SIG-M5 treated with dmso at 0.1 percent for 504 hours (cell line): Measurements from ENCODE around the gene SFXN2.
"Not testable (repeated sequence)": the region's sequence is repeated elsewhere in the genome, so short reads cannot be mapped to it uniquely, and the experiment has no call there.

ENCODE experiments used
- DNase-seq: peaks from one replicate; lab custom pipeline; 2025; ENCODE audit not compliant: unreplicated experiment; lab: John Stamatoyannopoulos, UW

Gene SFXN2

GRCh38 chr10:102718220-102718619 is 3.8 kb downstream of the SFXN2 start:
- DNase-seq: no peak

- DNase-seq: no peak
Measured at GRCh38 chr10:102720337-102720736, 5.9 kb downstream of the SFXN2 start.

- DNase-seq: no peak
Measured at GRCh38 chr10:102720775-102721301, 6.4 kb downstream of the SFXN2 start.

GRCh38 chr10:102721954-102722353 is 7.5 kb downstream of the SFXN2 start:
- DNase-seq: no peak

- no peak for DNase-seq
Measured at GRCh38 chr10:102723989-102724388, 9.6 kb downstream of the SFXN2 start.

- no peak for DNase-seq
Measured at GRCh38 chr10:102726274-102726673, 11.8 kb downstream of the SFXN2 start.

GRCh38 chr10:102727037-102727818 is 12.8 kb downstream of the SFXN2 start:
- DNase-seq: no peak

GRCh38 chr10:102729029-102730026 is 14.9 kb downstream of the SFXN2 start:
- DNase-seq: peak; percentile 28

- DNase-seq: no peak
Measured at GRCh38 chr10:102731222-102731800, 16.9 kb downstream of the SFXN2 start.

GRCh38 chr10:102732661-102733060 is 18.2 kb downstream of the SFXN2 start:
- DNase-seq: no peak

- no peak for DNase-seq
Measured at GRCh38 chr10:102735065-102735562, 20.7 kb downstream of the SFXN2 start.

- DNase-seq: no peak
Measured at GRCh38 chr10:102738692-102739121, 24.3 kb downstream of the SFXN2 start.

- DNase-seq: no peak
Measured at GRCh38 chr10:102740229-102740628, 25.8 kb downstream of the SFXN2 start.

GRCh38 chr10:102741726-102742237 is 27.3 kb downstream of the SFXN2 start:
- no peak for DNase-seq

- not testable (repeated sequence) for DNase-seq
Measured at GRCh38 chr10:102742313-102742712, 27.9 kb downstream of the SFXN2 start.

- no peak for DNase-seq
Measured at GRCh38 chr10:102743078-102743587, 28.7 kb downstream of the SFXN2 start.

GRCh38 chr10:102743588-102744373 is 29.3 kb downstream of the SFXN2 start, which contains the start of gene WBP1L:
WBP1L (plus strand) TSS chr10:102743948; CDS start chr10:102744054, 106 bp downstream.
- peak; percentile 98 for DNase-seq

- no peak for DNase-seq
Measured at GRCh38 chr10:102744374-102745051, 30.1 kb downstream of the SFXN2 start.

- DNase-seq: no peak
Measured at GRCh38 chr10:102745157-102745556, 30.7 kb downstream of the SFXN2 start.
